NCI-H82 treated with DMSO at 0.1 percent for 48 hours (cell line): ENCODE measurements around the gene NAALADL2.

Source experiments
- DNase-seq: peaks from one replicate; lab custom pipeline; 2025; ENCODE audit not compliant: unreplicated experiment; lab: John Stamatoyannopoulos, UW

The NAALADL2 gene

DNA sequence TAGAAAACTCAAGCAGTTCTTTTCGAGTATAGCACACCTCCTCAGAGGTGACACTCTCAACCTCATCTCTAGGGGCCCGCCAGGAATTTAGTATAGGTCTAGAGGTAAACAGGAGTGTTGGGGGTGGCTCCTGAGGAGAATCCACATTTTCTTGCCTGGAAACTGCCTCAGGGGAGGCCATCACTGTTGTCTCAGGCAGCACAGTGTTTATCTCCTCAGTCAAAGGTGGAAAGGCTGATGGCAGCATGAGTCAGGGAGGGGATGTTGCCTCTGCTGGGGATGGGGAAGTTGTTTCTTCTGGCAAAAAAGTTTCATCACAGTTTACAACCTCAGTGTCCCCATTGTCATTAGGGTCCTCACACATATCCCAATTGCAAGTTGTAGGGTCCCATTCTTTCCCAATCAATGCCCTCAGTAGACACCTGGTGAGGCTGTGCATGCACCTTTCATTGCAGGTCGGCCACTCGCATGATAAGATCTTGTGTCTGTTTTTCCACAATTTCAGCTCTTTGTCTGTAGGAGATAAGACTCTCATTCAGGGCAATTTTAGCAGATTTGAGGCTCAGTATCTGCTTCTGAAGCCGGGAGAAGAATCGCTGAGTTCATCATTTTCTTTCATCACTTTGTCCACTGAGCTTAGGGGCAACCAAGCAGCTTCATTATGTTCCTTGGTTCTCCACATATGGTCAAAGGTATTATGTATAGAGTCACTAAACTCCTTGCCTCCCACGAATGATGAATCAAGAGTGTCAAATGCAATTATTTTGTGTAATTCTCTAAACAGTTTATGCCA is 25.8 kb downstream of the NAALADL2 start:
- DNase-seq = no peak

DNA sequence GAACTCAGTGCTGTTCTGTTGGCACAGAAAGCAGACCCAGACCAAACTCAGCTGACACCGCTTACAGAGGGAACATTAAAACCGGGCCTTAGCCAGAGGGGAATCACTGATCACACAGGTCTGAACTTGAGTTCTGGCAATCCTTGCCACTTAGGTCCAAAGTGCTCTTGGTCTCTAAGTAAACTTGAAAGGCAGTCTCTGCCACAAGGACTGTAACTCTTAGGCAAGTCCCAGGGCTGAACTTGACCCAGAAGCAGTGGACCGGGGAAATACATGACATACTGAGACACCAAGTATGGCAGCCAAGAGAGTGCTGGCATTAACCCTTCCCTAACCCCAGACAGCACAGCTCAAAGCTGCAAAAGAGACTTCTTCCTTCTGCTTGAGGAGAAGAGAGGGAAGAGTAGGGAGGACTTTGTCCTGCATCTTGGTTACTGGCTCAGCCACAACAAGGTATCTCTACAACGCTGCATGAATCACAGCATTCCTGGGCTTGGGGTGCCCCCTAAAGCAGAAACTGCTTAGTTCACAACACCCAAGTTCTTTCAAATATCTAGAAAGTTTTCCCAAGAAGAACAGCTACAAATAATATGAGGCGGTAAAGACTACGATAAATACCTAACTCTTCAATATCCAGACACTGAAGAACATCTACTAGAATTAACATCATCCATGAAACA is 32.5 kb downstream of the NAALADL2 start:
- DNase-seq = no peak

DNA sequence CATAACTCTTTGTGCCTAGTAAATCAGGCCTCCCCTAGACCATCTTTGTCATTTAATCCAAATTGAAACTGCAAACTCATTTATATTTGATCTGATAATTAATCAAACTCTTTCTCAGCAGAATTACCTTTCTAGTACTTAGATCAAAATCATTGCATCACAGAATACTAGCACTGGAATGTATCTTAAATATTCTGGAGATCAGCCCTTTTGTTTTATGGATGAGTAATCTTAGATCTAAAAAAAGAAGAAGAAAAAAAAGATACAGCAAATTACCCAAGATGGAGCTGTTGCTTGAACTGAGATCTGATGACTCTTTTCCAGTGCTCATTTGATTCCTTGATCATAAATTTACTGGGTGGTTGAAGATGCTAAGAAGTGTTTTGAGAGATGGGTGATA is 47.9 kb downstream of the NAALADL2 start:
- no peak for DNase-seq

DNA sequence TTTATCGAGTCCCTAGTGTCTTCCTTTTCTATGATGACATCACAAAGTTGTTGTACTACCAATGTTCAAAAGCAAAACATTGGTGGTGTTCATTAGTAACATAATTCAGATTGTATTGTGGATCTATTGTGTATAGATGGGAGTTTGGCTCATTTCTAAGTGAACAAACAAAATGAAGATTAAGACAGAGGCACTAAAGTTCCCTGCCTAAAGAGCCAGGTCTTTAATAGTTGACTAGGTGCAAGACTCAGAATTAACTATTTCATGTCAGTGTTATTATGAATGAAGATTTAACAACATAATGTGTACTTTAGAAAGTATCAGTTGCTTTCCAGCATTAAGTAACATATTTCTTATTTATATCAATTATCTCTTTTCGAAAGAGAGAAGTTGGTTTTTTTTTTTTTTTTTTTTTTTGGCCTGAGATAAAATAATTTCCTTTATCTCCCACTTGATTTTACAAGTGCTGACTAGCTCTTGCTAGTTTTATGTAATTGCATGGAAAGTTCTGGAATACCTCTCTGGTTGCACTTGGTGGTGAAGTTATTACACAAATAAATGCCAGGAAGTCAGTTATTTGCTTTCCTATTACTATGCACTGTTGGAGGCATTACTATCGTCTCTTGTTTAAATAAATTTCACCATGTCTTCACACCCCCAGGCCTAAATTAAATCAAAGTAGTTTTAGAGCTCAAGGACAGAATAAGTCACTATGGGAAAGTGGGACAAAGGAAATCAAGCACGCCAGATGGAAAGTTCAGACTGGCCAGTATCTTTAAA is 48.7 kb downstream of the NAALADL2 start:
- no peak for DNase-seq

DNA sequence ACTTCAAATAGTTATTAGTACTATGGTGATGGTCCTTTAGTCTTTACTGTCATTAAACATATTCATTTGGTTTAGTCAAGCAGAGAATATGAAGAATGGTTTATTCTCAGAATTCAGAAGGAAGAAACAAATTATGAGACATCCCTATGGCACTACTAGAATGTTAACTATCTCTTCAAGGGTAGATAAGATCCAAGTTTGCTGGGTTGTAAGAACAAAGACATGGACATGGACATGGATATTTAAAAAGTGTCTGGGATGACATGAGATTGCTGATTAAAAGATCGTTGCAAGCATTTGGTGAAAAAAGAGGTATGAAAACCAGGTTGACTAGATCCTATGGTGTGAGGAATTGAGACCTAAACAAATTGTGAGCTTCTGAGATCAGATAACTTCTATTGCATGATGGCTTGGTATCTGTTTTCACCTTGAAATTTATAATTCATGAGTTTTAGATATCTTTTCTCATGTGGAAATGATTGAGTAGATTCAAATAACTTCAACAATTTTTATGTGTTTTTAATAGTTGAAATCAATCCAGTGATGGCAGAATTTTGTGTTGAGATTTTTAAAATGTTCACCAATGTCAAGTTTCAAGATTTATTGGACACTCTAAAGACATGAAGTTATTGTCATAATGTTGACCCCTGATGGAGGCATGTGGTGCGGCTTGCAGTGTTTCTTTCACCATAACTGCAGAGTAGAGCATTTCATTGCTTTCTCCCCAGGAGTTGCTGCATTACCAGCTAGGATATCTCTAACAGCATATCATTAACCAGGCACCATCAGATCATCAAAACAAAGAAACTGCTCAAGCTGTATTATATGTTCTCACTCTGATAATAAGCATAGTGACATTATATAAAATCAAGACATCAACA is 72.6 kb downstream of the NAALADL2 start:
- no peak for DNase-seq

DNA sequence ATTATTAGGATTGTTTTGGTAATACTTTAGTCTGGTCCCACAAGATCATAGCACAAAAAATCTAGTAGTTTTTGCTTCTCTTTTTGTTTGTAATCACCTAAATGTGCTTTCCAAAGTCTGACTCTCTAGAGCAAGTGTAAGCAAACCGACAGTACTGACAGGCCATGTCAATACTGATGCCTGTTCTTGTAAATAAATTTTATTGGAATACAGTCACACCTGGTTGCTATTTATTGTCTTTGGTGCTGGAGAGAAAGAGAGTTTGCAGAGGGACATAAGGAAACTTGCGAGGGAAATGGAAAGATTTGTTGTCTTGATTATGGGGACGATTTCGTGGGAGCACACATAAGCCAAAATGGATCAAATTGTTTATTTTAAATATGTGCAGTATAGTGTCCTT is 77.5 kb downstream of the NAALADL2 start:
- no peak for DNase-seq

DNA sequence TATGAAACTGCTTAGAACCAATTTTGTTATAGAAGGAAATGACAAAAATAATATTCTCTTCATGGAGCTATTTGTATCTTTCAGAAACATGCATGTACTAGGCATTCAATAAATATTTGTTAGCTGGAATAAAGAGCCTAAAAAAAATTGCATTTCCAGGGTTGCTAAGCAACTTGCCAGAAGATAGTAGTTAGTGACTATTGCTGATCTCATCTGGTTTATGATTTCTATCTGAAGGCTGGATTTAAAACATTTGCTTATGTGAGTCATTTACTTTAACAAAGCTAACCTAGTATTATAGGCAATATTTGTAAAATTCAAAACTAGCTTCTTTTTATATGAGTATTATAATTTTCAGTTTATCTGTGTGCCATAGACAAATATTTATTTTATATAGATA is 78.3 kb downstream of the NAALADL2 start:
- no peak for DNase-seq

DNA sequence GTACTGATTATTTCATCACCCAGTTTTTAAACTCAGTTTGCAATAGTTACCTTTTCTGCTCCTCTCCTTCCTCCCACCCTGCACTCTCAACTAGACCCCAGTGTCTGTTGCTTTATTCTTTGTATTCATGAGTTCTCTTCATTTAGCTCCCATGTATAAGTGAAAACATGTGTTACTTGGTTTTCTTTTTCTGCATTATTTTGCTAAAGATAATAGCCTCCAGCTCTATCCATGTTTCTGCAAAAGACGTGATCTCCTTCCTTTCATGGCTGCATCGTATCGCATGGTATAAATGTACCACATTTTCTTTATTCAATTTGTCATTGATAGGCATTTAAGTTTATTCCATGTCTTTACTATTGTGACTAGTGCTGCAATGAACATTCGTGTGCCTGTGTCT is 79.0 kb downstream of the NAALADL2 start:
- no peak for DNase-seq

DNA sequence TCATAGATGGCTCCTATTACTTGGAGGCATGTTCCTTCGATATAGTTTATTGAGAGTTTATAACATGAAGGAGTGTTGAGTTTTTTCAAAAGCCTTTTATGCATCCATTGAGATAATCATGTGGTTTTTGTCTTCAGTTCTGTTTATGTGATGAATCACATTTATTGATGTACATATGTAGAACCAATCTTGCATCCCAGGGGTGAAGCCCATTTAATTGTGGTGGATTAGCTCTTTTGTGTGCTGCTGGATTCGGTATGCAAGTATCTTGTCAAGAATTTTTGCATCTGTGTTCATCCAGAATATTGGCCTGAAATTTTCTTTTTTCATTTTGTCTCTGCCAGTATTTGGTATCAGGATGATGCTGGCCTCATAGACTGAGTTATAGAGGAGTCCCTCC is 81.0 kb downstream of the NAALADL2 start:
- no peak for DNase-seq

DNA sequence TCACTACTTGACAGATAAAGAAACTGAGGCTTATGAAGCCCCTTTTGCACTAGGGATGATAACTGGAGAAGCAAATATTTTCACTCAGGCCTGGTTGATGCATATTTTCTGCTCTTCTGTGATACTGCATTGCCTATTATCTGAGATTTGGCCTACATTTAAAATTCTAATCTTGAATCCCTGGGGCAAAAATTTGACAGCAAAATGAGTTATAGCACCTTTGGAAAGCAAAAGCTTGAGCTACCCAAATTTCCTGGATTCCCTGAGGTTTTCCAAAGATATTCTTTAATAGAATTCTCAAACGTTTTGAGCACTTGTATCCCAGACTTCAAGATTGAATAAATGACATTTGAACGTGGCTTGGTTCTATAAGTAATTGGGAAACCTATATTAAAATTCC is 86.1 kb downstream of the NAALADL2 start:
- no peak for DNase-seq

DNA sequence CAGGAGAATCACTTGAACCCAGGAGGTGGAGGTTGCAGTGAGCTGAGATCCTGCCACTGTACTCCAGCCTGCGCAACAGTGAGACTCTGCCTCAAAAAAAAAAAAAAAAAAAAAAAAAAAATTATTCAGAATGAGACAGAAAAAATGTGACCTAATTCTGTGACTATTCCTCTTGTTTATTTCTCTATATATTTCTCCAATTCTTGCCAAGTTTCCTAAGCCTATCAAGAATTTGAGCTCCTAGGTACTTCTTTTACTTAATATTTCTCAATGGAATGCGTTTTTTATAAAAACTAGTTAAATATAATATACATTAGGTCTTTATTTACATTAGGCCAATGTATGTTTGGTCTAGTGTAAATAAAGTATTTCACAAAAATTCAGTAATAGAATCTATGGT is 86.8 kb downstream of the NAALADL2 start:
- DNase-seq = no peak

DNA sequence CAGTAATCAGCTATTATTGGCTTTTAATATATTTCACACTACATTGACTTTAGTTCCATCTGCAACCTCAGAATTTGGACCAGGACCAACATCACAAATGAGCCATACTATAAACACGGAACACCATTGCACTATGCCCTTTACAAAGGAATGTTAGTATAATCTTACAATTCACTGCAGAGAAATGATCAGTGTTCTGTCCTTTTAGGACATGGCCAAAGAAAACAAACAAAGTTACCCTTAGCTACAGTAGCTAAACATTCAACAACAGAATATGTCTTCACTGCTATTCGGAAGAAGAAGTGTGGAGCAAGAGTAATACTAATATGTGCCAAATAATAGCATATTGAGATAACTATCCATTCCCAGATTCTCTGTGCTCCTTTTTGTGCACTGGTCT is 90.4 kb downstream of the NAALADL2 start:
- no peak for DNase-seq

DNA sequence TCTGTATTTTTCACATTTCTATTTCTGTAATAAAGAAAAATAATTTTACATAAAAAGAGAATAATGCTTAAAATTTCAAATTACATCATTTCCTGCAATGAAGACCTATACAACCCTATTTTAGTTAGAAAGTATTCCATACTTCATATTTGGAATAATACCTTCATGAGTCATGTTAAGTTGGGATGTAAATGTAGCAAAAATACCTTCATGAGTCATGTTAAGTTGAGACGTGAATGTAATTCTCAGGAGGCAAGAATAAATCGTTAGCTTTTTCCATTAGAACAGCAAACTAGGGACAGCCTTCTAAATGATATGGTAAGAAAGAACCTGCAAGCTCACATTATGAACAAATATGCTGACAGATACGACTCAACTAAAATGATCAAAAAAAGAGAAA is 91.9 kb downstream of the NAALADL2 start:
- DNase-seq = no peak

DNA sequence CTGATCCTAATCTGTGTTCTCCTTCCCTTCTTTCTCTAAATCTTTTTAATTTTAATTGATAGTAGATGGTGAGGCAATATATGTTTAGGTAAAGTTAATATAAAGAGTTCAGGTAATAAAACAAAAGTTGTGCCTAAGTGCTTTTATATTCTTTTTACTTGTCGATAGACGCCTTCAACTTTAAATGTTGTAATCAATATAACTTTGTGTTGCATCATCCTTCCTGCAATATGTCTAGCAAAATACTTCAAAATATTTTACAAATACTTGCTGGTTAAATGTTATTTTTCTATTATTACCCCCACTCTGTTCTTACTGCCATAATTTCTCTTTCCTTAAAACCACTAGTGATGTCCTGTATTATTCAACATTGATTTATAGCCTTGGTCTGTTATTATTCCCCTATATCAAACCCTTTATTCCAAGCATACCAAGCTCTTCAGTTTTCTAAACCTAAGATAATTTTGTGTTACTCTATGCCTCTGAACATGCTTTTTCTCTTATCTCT is 92.4 kb downstream of the NAALADL2 start:
- DNase-seq = no peak

DNA sequence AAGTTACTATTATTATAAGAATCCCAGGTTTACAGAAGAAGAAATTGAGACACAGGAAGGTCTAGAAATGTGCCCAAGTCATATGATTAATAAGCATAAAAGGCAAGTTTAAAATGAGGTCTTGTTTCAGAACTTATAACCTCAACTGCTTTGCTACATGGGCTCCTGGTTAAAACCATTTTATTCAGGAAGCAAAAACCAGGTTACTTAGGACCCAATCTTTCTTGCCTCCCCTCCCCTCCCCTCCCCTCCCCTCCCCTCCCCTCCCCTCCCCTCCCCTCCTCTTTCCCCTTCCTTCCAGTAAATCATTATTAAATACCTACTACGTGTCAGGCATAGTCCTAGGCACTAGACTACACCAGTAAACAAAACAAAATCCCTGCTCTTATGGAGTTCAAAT is 93.9 kb downstream of the NAALADL2 start:
- no peak for DNase-seq

DNA sequence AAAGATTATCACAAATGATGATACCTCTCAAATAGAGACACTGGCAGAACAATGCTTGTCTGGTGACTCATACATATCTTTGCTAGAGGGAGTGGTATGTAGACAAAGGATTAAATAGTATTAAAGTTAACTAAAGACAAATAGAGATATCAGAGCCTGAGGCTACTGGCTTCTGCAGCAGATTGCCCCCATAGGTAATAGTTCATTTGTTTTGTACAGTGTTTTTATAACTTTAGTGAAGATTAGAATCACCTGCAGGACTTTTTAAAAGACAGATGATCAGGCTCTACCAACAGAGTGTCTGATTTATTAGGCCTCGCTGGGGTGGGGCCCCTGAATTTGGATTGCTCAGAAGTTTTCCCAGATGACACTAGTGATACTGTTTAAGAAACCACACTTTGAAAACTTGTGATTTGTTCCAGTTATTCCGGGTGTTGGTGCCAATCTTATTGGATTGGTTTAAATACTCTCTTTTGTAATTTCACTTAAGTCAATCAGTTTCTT is 96.4 kb downstream of the NAALADL2 start:
- DNase-seq = no peak

DNA sequence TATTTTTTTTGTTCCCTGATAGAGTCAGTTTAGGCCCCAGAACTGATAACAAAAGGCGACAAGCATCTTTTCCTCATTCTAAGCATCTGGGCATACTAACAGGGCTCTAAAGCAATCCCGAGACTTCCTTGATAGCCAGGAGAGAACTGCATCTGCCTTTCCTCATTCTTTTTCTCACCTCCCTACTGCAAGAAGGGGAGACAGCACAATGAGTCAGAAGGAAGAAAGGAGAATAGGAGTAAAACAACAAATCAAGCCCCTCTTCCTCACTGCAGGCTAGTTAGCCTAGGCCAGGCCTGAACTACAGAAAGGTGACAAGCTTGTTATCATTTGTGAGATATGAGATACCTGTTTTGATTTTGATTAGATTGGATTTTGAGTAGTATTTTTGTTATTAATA is 97.9 kb downstream of the NAALADL2 start:
- DNase-seq = no peak

DNA sequence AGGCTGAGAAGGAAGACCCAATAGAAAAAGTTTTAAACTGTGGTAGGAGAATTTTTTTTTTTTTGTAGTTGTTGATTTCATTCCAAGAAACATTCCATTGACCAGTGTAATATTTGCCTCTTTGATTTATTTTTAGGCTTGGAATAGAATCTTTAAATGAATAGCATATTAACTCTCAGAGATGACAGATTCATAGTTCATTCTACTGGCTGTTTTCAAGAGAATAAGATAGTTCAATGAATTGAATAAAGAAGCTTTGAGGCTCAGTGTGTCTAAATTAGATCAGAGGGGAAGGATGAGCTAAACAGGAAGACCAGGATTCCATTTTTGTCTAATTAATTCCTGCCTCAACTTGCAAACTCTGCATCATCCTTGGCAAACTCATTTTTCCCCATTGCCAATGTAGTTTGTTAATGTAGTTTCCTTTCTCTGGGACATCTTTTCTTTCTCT is 98.4 kb downstream of the NAALADL2 start:
- DNase-seq = no peak

DNA sequence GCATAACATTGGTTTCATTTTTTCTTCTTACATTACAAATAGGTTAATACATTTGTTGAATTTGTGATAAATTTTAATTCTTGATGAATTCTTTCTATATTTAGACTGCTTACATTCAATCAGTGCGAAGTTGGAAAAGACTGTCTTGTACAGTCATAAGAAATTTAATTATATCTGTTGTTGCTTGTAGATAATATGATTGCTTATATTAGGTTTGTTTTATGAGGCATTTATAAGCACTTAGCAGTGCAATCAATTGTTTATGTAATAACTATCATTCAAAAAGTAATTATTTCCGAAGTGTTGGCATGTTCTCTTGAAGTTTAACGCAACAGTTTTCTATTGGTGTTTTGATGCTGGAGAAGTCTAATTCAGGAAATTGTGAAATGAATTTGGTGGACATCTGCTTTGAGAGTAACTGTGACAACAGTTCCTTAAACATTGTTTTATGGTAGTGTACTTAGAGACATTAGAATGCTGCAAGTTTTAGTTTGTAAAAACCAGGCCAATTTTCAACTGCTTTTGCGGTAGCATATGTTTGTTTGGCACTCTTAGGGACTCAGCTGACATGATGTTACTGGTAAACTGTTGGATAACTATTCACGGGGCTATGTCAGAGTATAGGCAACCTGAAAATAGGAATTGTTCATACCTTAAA is 99.7 kb downstream of the NAALADL2 start:
- no peak for DNase-seq

DNA sequence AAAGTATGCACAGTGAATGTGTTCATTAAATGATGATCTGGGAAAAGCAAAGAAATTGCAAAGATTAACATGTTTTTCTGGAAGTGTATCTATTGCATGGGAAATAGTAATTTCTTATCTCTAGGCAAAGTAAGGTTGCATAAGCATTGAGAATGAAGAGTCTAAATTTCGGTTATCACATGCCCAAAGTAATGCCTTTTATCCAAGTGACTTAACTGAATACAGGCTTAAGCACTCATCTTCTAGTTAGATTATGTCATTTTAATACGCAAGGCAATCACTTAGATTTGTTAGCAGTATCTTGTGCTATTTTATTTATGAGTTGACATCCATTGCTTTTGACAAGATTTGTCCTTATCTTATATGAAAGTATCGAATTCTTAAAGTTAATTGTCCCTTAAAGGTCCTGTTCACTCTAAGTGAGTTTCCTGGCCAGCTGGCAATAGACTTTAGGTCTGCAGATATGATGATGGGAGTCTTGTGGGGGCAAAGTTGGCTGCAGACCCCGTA is 100.5 kb downstream of the NAALADL2 start:
- no peak for DNase-seq
